Measurements from ENCODE around the gene CDK5.
A peak's percentile ranks its signal among the peaks of the same experiment; 100 is the strongest.

CDK5 gene

GRCh38 chr7:151086802-151087244 is 29.1 kb upstream of the CDK5 start:
- DNase-seq (ENCODE audit: low read depth): no peak

- no peak for DNase-seq (ENCODE audit: low read depth)
Measured at GRCh38 chr7:151085691-151086620, 28.3 kb upstream of the CDK5 start, which contains the start of gene AGAP3. Gene AGAP3, plus strand, starts transcription at chr7:151086475. Its CDS starts 267 bp downstream, at chr7:151086742.

- DNase-seq (ENCODE audit: low read depth): no peak
Measured at GRCh38 chr7:151085329-151085690, 27.6 kb upstream of the CDK5 start.

GRCh38 chr7:151083824-151084160 is 26.1 kb upstream of the CDK5 start:
- no peak for DNase-seq (ENCODE audit: low read depth)

GRCh38 chr7:151083071-151083823 is 25.6 kb upstream of the CDK5 start, which contains the start of gene TMUB1:
Gene TMUB1, minus strand, starts transcription at chr7:151083493. Its CDS starts 930 bp downstream, at chr7:151082563.
- DNase-seq (ENCODE audit: low read depth): peak; percentile 61

GRCh38 chr7:151082141-151083070 is 24.7 kb upstream of the CDK5 start:
- DNase-seq (ENCODE audit: low read depth): no peak

GRCh38 chr7:151081170-151082101 is 23.7 kb upstream of the CDK5 start:
- DNase-seq (ENCODE audit: low read depth): no peak

GRCh38 chr7:151080522-151081169 is 22.9 kb upstream of the CDK5 start, which contains the start of gene FASTK:
Gene FASTK, minus strand, starts transcription at chr7:151080809. Its CDS starts 43 bp downstream, at chr7:151080766.
- DNase-seq (ENCODE audit: low read depth): peak; percentile 67

GRCh38 chr7:151080067-151080521 is 22.4 kb upstream of the CDK5 start:
- no peak for DNase-seq (ENCODE audit: low read depth)

- no peak for DNase-seq (ENCODE audit: low read depth)
Measured at GRCh38 chr7:151079199-151079910, 21.7 kb upstream of the CDK5 start.

- DNase-seq (ENCODE audit: low read depth): no peak
Measured at GRCh38 chr7:151078233-151079040, 20.7 kb upstream of the CDK5 start.

GRCh38 chr7:151077705-151078232 is 20.1 kb upstream of the CDK5 start:
- DNase-seq (ENCODE audit: low read depth): no peak

GRCh38 chr7:151076863-151077704 is 19.4 kb upstream of the CDK5 start:
- no peak for DNase-seq (ENCODE audit: low read depth)

GRCh38 chr7:151075978-151076426 is 18.3 kb upstream of the CDK5 start:
- DNase-seq (ENCODE audit: low read depth): no peak

GRCh38 chr7:151075662-151075971 is 17.9 kb upstream of the CDK5 start:
- DNase-seq (ENCODE audit: low read depth): no peak

- no peak for DNase-seq (ENCODE audit: low read depth)
Measured at GRCh38 chr7:151074817-151075661, 17.3 kb upstream of the CDK5 start.

Data from stimulated activated CD8-positive, alpha-beta memory T cell treated with anti-CD3 and anti-CD28 coated beads, Interleukin-15, amount 100 ng/mL, for 1 hour (primary cell).